ENCODE measurements around the gene GSTA5. TPM values are rescaled to one million over a fixed set of nuclear protein-coding genes. Genes with fewer than 3 reads are reported as not detected.

The GSTA5 gene
- total and polyA plus RNA-seq, 4 donors: not detected

GRCh38 chr6:52881996-52882841 lies 41.6 kb upstream of the GSTA5 start:
- H3K4me1 ChIP-seq (ENCODE audit: control insufficient read depth in 4 of 4, insufficient read depth in 4 of 4, low read length in 3 of 4): no peaks in the 10 kb centered on the region
- no peaks in the 10 kb centered on the region for H3K36me3 ChIP-seq (ENCODE audit: control insufficient read depth in 4 of 4, insufficient read depth in 3 of 4, low read depth in 1 of 4, low read length in 3 of 4)
- 6% methylated on average over 18 of the region's 18 CpGs for WGBS
- TF ChIP-seq RXRA (IDR thresholded peaks at IDR 0.05): peak in 1 of 2 donors; percentile 42
- TF ChIP-seq JUND (IDR thresholded peaks at IDR 0.05): no peak
- TF ChIP-seq SP1 (IDR thresholded peaks at IDR 0.05): no peak
- TF ChIP-seq YY1 (IDR thresholded peaks at IDR 0.05): peak; percentile 24
- peak; percentile 6 to 46 for TF ChIP-seq HNF4A (conservative IDR thresholded peaks at IDR 0.05)
- peak; percentile 90 to 91 for TF ChIP-seq RAD21 (IDR thresholded peaks at IDR 0.05)
- no peak for TF ChIP-seq EGR1 (IDR thresholded peaks at IDR 0.05; ENCODE audit: low read depth in 2 of 2)
- peak; percentile 19 for TF ChIP-seq HNF4G (IDR thresholded peaks at IDR 0.05)
- TF ChIP-seq CTCF (IDR thresholded peaks at IDR 0.05; ENCODE audit: low read depth, low read length, missing input control): peak; percentile 67
- H3K9ac ChIP-seq (ENCODE audit: low read depth in 1 of 2, low read length in 2 of 2): peak overlapping the region; percentile 34 to 74
- H3K27me3 ChIP-seq (ENCODE audit: control insufficient read depth in 4 of 4, insufficient read depth in 4 of 4, low read length in 3 of 4): no peaks in the 10 kb centered on the region
- DNase-seq (ENCODE audit: low spot score): peak; percentile 68
- no peaks in the 10 kb centered on the region for H3K9me3 ChIP-seq (ENCODE audit: control insufficient read depth in 4 of 4, low read length in 3 of 4)
- H3K27ac ChIP-seq (ENCODE audit: low read depth in 1 of 2, low read length in 2 of 2): no peak overlapping the region
- peak overlapping the region; percentile 53 to 78 (median 73) for H3K4me3 ChIP-seq (ENCODE audit: low read depth in 1 of 3, low read length in 3 of 3)

GRCh38 chr6:52881662-52881995 lies 41.0 kb upstream of the GSTA5 start:
- H3K27me3 ChIP-seq (ENCODE audit: control insufficient read depth in 4 of 4, insufficient read depth in 4 of 4, low read length in 3 of 4): no peaks in the 10 kb centered on the region
- H3K27ac ChIP-seq (ENCODE audit: low read depth in 1 of 2, low read length in 2 of 2): no peak overlapping the region
- no peak overlapping the region for H3K9ac ChIP-seq (ENCODE audit: low read depth in 1 of 2, low read length in 2 of 2)
- H3K4me1 ChIP-seq (ENCODE audit: control insufficient read depth in 4 of 4, insufficient read depth in 4 of 4, low read length in 3 of 4): no peaks in the 10 kb centered on the region
- no peaks in the 10 kb centered on the region for H3K9me3 ChIP-seq (ENCODE audit: control insufficient read depth in 4 of 4, low read length in 3 of 4)
- TF ChIP-seq HNF4A (conservative IDR thresholded peaks at IDR 0.05) (no peak), EGR1 (IDR thresholded peaks at IDR 0.05; ENCODE audit: low read depth in 2 of 2) (no peak), ZBTB33 (IDR thresholded peaks at IDR 0.05) (no peak), TAF1 (conservative IDR thresholded peaks at IDR 0.05) (no peak), JUND (IDR thresholded peaks at IDR 0.05) (no peak), REST (IDR thresholded peaks at IDR 0.05) (no peak), FOXA2 (IDR thresholded peaks at IDR 0.05) (no peak), CTCF (IDR thresholded peaks at IDR 0.05; ENCODE audit: low read depth, low read length, missing input control) (no peak), GABPA (IDR thresholded peaks at IDR 0.05 in 1 of 2, conservative IDR thresholded peaks at IDR 0.05 in 1 of 2) (no peak), ATF3 (IDR thresholded peaks at IDR 0.05) (no peak), MAX (IDR thresholded peaks at IDR 0.05) (no peak), NR2F2 (IDR thresholded peaks at IDR 0.05) (no peak), FOXA1 (IDR thresholded peaks at IDR 0.05) (no peak), SP1 (IDR thresholded peaks at IDR 0.05) (no peak), RAD21 (IDR thresholded peaks at IDR 0.05) (no peak), YY1 (IDR thresholded peaks at IDR 0.05) (no peak), HNF4G (IDR thresholded peaks at IDR 0.05) (no peak), RXRA (IDR thresholded peaks at IDR 0.05) (no peak)
- 53% methylated on average over 4 of the region's 4 CpGs for WGBS
- H3K4me3 ChIP-seq (ENCODE audit: low read depth in 1 of 3, low read length in 3 of 3): peak overlapping the region in 1 of 3 donors; percentile 53
- no peak for DNase-seq (ENCODE audit: low spot score)
- H3K36me3 ChIP-seq (ENCODE audit: control insufficient read depth in 4 of 4, insufficient read depth in 3 of 4, low read depth in 1 of 4, low read length in 3 of 4): no peaks in the 10 kb centered on the region
